LNCAP (cell line): ENCODE data around the gene SMCHD1.

Experiments
- TF ChIP-seq, protein P1 (sequence below): fragments of 450-650 bp; IDR thresholded peaks from 2 replicates; pipeline ENCODE4 v1.5.1; 2017; ENCODE audit warnings: mild to moderate bottlenecking

SMCHD1 gene

DNA sequence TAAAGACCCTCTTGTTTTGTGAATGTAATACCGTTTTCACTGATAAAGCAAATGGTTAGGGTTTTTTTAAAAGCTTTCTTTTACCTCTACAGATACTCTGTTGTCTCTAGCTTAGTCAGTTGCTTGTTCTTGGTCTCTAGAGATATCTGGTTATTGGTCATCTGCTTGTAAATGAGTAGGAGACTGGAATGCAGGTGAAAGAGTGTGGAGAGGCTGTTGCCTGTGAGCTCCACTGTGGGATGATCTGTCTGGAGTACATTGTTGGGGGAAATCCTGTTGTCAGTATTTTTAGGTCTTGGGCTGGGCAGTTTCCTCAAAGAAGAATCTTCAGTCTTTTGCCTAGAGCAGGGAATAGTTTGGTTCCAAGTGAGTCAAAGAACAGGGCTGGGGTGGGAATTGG lies 67.7 kb downstream of the SMCHD1 start:
- TF ChIP-seq, protein P1, sequence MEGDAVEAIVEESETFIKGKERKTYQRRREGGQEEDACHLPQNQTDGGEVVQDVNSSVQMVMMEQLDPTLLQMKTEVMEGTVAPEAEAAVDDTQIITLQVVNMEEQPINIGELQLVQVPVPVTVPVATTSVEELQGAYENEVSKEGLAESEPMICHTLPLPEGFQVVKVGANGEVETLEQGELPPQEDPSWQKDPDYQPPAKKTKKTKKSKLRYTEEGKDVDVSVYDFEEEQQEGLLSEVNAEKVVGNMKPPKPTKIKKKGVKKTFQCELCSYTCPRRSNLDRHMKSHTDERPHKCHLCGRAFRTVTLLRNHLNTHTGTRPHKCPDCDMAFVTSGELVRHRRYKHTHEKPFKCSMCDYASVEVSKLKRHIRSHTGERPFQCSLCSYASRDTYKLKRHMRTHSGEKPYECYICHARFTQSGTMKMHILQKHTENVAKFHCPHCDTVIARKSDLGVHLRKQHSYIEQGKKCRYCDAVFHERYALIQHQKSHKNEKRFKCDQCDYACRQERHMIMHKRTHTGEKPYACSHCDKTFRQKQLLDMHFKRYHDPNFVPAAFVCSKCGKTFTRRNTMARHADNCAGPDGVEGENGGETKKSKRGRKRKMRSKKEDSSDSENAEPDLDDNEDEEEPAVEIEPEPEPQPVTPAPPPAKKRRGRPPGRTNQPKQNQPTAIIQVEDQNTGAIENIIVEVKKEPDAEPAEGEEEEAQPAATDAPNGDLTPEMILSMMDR = no peak

DNA sequence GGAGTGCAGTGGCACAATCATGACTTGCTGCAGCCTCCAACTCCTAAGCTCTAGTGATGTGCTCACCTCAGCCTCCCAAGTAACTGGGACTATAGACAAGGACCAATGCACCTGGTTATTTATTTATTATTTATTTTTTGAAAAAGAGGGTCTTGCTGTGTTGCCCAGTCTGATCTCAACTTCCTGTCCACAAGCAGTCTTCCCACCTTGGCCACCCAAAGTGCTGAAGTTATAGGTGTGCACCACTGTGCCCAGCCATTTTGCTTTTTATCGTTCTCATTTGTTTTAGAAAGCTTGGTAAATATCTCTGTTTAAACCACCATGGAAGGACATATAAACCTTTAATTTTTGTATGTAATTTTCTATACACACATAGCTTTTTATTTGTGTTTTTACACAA lies 74.2 kb downstream of the SMCHD1 start:
- TF ChIP-seq, protein P1 = no peak

DNA sequence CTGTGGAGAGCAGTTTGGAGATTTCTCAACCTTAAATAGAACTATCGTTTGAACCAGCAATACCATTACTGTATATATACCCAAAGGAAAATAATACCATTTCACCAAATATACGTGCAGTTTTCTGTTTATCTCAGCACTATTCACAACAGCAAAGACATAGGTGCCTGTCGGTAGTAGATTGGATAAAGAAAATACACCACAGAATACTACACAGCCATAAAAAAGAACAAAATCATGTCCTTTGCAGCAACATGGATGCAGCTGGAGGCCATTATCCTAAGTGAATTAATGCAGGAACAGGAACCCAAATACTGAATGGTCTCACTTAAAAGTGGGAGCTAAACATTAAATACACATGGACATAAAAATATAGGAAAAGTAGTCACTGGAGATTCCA lies 81.3 kb downstream of the SMCHD1 start:
- TF ChIP-seq, protein P1 = no peak

GRCh38 chr18:2746274-2746673 lies 90.7 kb downstream of the SMCHD1 start:
- TF ChIP-seq, protein P1 = no peak

GRCh38 chr18:2758309-2758708 lies 102.8 kb downstream of the SMCHD1 start:
- TF ChIP-seq, protein P1 = no peak

- TF ChIP-seq, protein P1 = no peak
Measured at GRCh38 chr18:2774669-2775068, 119.1 kb downstream of the SMCHD1 start.

DNA sequence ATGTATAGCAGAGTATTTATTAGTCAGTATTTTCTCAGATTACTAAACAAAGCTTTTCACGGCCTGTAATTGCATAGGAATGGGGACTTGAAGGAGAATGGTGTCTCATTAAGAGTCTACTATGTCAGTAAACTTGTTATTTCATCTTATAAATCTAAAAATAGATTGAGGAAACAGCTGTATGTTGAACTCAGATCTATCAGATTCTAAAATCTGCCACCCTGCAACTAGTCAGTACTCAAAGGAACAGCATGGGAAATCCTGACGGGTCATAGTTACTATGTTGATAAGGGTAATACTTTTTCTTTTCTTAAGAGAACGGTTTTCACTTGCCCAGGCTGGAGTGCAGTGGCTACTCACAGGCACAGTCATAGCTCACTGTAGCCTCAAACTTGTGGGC lies 121.1 kb downstream of the SMCHD1 start:
- TF ChIP-seq, protein P1 = no peak

DNA sequence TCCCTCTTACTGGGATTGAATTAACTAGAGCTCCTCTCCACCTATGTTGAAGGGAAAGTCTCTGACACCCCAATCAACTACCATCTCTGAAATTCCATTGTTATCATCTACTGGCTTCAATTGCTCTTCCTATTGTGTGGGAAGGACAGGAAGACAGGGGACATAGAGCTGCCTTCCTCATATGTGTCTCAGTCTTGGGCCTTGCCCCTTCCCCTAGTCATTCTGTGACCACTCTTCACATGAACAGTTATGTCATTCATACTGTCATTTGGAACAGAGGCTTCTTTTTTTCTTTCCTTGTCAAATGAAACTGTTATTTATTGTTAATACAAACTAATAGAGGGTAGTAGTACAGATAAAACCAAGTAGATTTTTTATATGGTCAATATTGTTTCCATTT lies 121.7 kb downstream of the SMCHD1 start:
- TF ChIP-seq, protein P1 = no peak
